HepG2 (cell line): ENCODE data around the gene WDR35. TPM values are rescaled to one million over a fixed set of nuclear protein-coding genes. Genes with fewer than 3 reads are reported as not detected.

Source experiments
- BRD4 ChIP-seq: sonication (generic); formaldehyde crosslinking; IDR thresholded peaks from 2 replicates; pipeline ENCODE4 v1.4.0; 2020; ENCODE audit warnings: missing genetic modification reagents
- EEA1 ChIP-seq: sonication (generic); formaldehyde crosslinking; IDR thresholded peaks from 2 replicates; pipeline ENCODE4 v1.5.1; 2020; ENCODE audit warnings: mild to moderate bottlenecking, missing genetic modification reagents, borderline replicate concordance
- FOXP1 ChIP-seq, 2 experiments: fragments of 450-650 bp in 1 of 2; IDR thresholded peaks; 2 replicates each; pipeline ENCODE4 v1.6.1; 2017 to 2018; ENCODE audit warnings: antibody characterized with exemption in 1 of 2
- HMG20A ChIP-seq: IDR thresholded peaks from 2 replicates; pipeline ENCODE4 v1.6.1; 2016; ENCODE audit warnings: borderline replicate concordance
- HNF4A ChIP-seq: sonication (generic); formaldehyde crosslinking; IDR thresholded peaks from 2 replicates; pipeline ENCODE4 v1.4.0; 2020; ENCODE audit warnings: missing genetic modification reagents
- KDM4B ChIP-seq: sonication (generic); formaldehyde crosslinking; IDR thresholded peaks from 2 replicates; pipeline ENCODE4 v1.4.0; 2020; ENCODE audit warnings: missing genetic modification reagents
- SIN3A ChIP-seq: IDR thresholded peaks from 2 replicates; pipeline ENCODE4 v1.6.1; 2011; ENCODE audit warnings: low read depth, mild to moderate bottlenecking, control low read depth, low read length, borderline replicate concordance
- TCF7L2 ChIP-seq: IDR thresholded peaks from 2 replicates; pipeline ENCODE4 v1.6.1; 2011; ENCODE audit warnings: mild to moderate bottlenecking, low read depth, low read length, moderate library complexity
- THRA ChIP-seq: sonication (generic); formaldehyde crosslinking; IDR thresholded peaks from 2 replicates; pipeline ENCODE4 v1.4.0; 2020; ENCODE audit warnings: missing genetic modification reagents, borderline replicate concordance
- TOE1 ChIP-seq: sonication (generic); formaldehyde crosslinking; IDR thresholded peaks from 2 replicates; pipeline ENCODE4 v1.4.0; 2020; ENCODE audit warnings: mild to moderate bottlenecking, missing genetic modification reagents
- ZNF337 ChIP-seq: sonication (generic); formaldehyde crosslinking; IDR thresholded peaks from 2 replicates; pipeline ENCODE4 v1.5.1; 2020; ENCODE audit warnings: missing genetic modification reagents, low read depth, mild to moderate bottlenecking, borderline replicate concordance
- ZNF572 ChIP-seq: sonication (generic); formaldehyde crosslinking; IDR thresholded peaks from 2 replicates; pipeline ENCODE4 v1.5.1; 2020; ENCODE audit warnings: mild to moderate bottlenecking, missing genetic modification reagents
- ZNF776 ChIP-seq: sonication (generic); formaldehyde crosslinking; IDR thresholded peaks from 2 replicates; pipeline ENCODE4 v1.4.0; 2020; ENCODE audit warnings: mild to moderate bottlenecking, missing genetic modification reagents
- ZSCAN9 ChIP-seq: IDR thresholded peaks from 2 replicates; pipeline ENCODE4 v1.6.1; 2016; ENCODE audit warnings: borderline replicate concordance
- polyA plus RNA-seq, 8 experiments: library from polyadenylated mRNA; depleted of rRNA in 3 of 8; stranded (reverse) in 7 of 8; unstranded in 1 of 8; fragments of >200 nt; fragmentation: Illumina TruSeq in 4 of 8; extraction: Trizol in 4 of 8; gene quantifications; 2 replicates each; pipeline versions ENCODE4 v1.2.1 to v1.2.3, GENCODE V29; 2011 to 2016; ENCODE audit warnings: low read depth in 4 of 8, missing spikeins in 1 of 8, mixed read lengths in 1 of 8; ENCODE audit not compliant: insufficient read depth in 1 of 8
- total RNA-seq, 5 experiments: library from RNA; depleted of rRNA; stranded (reverse); fragments of >200 nt; fragmentation: Illumina TruSeq; extraction: Trizol; gene quantifications; 2 replicates each; pipeline ENCODE4 v1.2.3, GENCODE V29; 2016; ENCODE audit warnings: low read depth in 1 of 5
- TF ChIP-seq, protein P1 (sequence below): IDR thresholded peaks from 2 replicates; pipeline ENCODE4 v1.4.0; 2020; ENCODE audit warnings: mild to moderate bottlenecking, missing genetic modification reagents
- TF ChIP-seq, protein P2 (sequence below): sonication (generic); formaldehyde crosslinking; IDR thresholded peaks from 2 replicates; pipeline ENCODE4 v1.4.0; 2020; ENCODE audit warnings: mild to moderate bottlenecking, missing genetic modification reagents, borderline replicate concordance
- TF ChIP-seq, protein P3 (sequence below): sonication (generic); formaldehyde crosslinking; IDR thresholded peaks from 2 replicates; pipeline ENCODE4 v1.8.0; 2022; ENCODE audit warnings: missing genetic modification reagents, mild to moderate bottlenecking, inconsistent platforms, borderline replicate concordance

The WDR35 gene
- total and polyA plus RNA-seq, 2 of the 13 experiments (the other 11 are each of a cell fraction or from before 2014, with no cell fraction given), result 11.1 to 19.6 TPM

- TF ChIP-seq, protein P1, sequence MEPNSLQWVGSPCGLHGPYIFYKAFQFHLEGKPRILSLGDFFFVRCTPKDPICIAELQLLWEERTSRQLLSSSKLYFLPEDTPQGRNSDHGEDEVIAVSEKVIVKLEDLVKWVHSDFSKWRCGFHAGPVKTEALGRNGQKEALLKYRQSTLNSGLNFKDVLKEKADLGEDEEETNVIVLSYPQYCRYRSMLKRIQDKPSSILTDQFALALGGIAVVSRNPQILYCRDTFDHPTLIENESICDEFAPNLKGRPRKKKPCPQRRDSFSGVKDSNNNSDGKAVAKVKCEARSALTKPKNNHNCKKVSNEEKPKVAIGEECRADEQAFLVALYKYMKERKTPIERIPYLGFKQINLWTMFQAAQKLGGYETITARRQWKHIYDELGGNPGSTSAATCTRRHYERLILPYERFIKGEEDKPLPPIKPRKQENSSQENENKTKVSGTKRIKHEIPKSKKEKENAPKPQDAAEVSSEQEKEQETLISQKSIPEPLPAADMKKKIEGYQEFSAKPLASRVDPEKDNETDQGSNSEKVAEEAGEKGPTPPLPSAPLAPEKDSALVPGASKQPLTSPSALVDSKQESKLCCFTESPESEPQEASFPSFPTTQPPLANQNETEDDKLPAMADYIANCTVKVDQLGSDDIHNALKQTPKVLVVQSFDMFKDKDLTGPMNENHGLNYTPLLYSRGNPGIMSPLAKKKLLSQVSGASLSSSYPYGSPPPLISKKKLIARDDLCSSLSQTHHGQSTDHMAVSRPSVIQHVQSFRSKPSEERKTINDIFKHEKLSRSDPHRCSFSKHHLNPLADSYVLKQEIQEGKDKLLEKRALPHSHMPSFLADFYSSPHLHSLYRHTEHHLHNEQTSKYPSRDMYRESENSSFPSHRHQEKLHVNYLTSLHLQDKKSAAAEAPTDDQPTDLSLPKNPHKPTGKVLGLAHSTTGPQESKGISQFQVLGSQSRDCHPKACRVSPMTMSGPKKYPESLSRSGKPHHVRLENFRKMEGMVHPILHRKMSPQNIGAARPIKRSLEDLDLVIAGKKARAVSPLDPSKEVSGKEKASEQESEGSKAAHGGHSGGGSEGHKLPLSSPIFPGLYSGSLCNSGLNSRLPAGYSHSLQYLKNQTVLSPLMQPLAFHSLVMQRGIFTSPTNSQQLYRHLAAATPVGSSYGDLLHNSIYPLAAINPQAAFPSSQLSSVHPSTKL (CRISPR knock-in tag), result 0 out of 2 replicates have a peak, but pooled peaks have one; percentile 72
- TF ChIP-seq, protein P2, sequence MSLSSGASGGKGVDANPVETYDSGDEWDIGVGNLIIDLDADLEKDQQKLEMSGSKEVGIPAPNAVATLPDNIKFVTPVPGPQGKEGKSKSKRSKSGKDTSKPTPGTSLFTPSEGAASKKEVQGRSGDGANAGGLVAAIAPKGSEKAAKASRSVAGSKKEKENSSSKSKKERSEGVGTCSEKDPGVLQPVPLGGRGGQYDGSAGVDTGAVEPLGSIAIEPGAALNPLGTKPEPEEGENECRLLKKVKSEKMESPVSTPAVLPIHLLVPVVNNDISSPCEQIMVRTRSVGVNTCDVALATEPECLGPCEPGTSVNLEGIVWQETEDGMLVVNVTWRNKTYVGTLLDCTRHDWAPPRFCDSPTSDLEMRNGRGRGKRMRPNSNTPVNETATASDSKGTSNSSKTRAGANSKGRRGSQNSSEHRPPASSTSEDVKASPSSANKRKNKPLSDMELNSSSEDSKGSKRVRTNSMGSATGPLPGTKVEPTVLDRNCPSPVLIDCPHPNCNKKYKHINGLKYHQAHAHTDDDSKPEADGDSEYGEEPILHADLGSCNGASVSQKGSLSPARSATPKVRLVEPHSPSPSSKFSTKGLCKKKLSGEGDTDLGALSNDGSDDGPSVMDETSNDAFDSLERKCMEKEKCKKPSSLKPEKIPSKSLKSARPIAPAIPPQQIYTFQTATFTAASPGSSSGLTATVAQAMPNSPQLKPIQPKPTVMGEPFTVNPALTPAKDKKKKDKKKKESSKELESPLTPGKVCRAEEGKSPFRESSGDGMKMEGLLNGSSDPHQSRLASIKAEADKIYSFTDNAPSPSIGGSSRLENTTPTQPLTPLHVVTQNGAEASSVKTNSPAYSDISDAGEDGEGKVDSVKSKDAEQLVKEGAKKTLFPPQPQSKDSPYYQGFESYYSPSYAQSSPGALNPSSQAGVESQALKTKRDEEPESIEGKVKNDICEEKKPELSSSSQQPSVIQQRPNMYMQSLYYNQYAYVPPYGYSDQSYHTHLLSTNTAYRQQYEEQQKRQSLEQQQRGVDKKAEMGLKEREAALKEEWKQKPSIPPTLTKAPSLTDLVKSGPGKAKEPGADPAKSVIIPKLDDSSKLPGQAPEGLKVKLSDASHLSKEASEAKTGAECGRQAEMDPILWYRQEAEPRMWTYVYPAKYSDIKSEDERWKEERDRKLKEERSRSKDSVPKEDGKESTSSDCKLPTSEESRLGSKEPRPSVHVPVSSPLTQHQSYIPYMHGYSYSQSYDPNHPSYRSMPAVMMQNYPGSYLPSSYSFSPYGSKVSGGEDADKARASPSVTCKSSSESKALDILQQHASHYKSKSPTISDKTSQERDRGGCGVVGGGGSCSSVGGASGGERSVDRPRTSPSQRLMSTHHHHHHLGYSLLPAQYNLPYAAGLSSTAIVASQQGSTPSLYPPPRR (CRISPR knock-in tag), result 0 out of 2 replicates have a peak, but pooled peaks have one; percentile 49
- TF ChIP-seq KDM4B (CRISPR knock-in tag), result peak; percentile 80
- TF ChIP-seq ZNF572 (CRISPR knock-in tag), result 0 out of 2 replicates have a peak, but pooled peaks have one; percentile 21
- peak; percentile 6; the same call in 1 of the 2 replicates for TF ChIP-seq EEA1 (CRISPR knock-in tag)
- 0 out of 2 replicates have a peak, but pooled peaks have one; percentile 3 for TF ChIP-seq BRD4 (CRISPR knock-in tag)
- TF ChIP-seq TOE1 (CRISPR knock-in tag), result no peak
- TF ChIP-seq, protein P3, sequence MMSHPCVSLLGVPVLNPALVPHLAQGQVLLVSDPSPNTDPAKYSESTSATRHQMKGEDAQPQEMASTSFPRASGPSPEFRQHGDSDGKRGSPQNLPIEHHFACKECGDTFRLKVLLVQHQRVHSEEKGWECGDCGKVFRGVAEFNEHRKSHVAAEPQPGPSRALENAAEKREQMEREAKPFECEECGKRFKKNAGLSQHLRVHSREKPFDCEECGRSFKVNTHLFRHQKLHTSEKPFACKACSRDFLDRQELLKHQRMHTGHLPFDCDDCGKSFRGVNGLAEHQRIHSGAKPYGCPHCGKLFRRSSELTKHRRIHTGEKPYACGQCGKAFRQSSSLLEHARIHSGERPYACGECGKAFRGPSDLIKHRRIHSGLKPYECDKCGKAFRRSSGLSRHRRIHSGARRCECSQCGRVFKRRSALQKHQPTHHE (CRISPR knock-in tag), result no peak
- no peak for TF ChIP-seq ZNF776 (CRISPR knock-in tag)
- TF ChIP-seq ZSCAN9 (CRISPR knock-in tag), result 0 out of 2 replicates have a peak, but pooled peaks have one; percentile 12
- peak; percentile 80 for TF ChIP-seq THRA (CRISPR knock-in tag)
- 0 out of 2 replicates have a peak, but pooled peaks have one; percentile 24 for TF ChIP-seq HNF4A (CRISPR knock-in tag)
- TF ChIP-seq FOXP1 (IDR thresholded peaks at IDR 0.05), result no peak
- TF ChIP-seq FOXP1 (CRISPR knock-in tag; IDR thresholded peaks at IDR 0.05), result no peak; the same call in 1 of the 2 replicates
- 0 out of 2 replicates have a peak, but pooled peaks have one; percentile 34 for TF ChIP-seq ZNF337 (CRISPR knock-in tag)
- no peak for TF ChIP-seq TCF7L2
- TF ChIP-seq HMG20A (CRISPR knock-in tag), result 0 out of 2 replicates have a peak, but pooled peaks have one; percentile 41
- 0 out of 2 replicates have a peak, but pooled peaks have one; percentile 8 for TF ChIP-seq SIN3A
Observed at GRCh38 chr2:20013126-20013849, 23.4 kb upstream of the WDR35 start (continued).
